Measurements from ENCODE around the gene VWA8.

GRCh38 chr13:41589434-41589833 lies 371.5 kb downstream of the VWA8 start:
- TF ChIP-seq CTCF (IDR thresholded peaks at IDR 0.05) = no peak
- no peak for TF ChIP-seq MXI1 (IDR thresholded peaks at IDR 0.05; ENCODE audit: low read depth, low read length)
- no peak for TF ChIP-seq MAX (IDR thresholded peaks at IDR 0.05; ENCODE audit: low read depth)
- no peak for TF ChIP-seq SIN3A (IDR thresholded peaks at IDR 0.05; ENCODE audit: borderline replicate concordance, low read depth, low read length)
- no peak for TF ChIP-seq FOSL2 (IDR thresholded peaks at IDR 0.05; ENCODE audit: borderline replicate concordance, low read depth)
- no peak for TF ChIP-seq RXRA (IDR thresholded peaks at IDR 0.05; ENCODE audit: borderline replicate concordance, low read depth)
- TF ChIP-seq, protein P1, sequence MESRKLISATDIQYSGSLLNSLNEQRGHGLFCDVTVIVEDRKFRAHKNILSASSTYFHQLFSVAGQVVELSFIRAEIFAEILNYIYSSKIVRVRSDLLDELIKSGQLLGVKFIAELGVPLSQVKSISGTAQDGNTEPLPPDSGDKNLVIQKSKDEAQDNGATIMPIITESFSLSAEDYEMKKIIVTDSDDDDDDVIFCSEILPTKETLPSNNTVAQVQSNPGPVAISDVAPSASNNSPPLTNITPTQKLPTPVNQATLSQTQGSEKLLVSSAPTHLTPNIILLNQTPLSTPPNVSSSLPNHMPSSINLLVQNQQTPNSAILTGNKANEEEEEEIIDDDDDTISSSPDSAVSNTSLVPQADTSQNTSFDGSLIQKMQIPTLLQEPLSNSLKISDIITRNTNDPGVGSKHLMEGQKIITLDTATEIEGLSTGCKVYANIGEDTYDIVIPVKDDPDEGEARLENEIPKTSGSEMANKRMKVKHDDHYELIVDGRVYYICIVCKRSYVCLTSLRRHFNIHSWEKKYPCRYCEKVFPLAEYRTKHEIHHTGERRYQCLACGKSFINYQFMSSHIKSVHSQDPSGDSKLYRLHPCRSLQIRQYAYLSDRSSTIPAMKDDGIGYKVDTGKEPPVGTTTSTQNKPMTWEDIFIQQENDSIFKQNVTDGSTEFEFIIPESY (IDR thresholded peaks at IDR 0.05; ENCODE audit: borderline replicate concordance, low read depth) = no peak
- TF ChIP-seq TAF1 (IDR thresholded peaks at IDR 0.05; ENCODE audit: borderline replicate concordance, low read depth, low read length) = no peak
- TF ChIP-seq, protein P2, sequence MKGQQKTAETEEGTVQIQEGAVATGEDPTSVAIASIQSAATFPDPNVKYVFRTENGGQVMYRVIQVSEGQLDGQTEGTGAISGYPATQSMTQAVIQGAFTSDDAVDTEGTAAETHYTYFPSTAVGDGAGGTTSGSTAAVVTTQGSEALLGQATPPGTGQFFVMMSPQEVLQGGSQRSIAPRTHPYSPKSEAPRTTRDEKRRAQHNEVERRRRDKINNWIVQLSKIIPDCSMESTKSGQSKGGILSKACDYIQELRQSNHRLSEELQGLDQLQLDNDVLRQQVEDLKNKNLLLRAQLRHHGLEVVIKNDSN (IDR thresholded peaks at IDR 0.05; ENCODE audit: borderline replicate concordance, low read depth) = no peak
- no peak for TF ChIP-seq TCF12 (IDR thresholded peaks at IDR 0.05)
- no peak for TF ChIP-seq POLR2AphosphoS5 (IDR thresholded peaks at IDR 0.05; ENCODE audit: low read depth, low read length)
- no peak for TF ChIP-seq PBX3 (IDR thresholded peaks at IDR 0.05)
